NT2/D1 (cell line): ENCODE results near the gene SPOP.
"Not testable (repeated sequence)": the region's sequence is repeated elsewhere in the genome, so short reads cannot be mapped to it uniquely, and the experiment has no call there.

Experiments
- DNase-seq: peaks from one replicate; pipeline ENCODE4 v3.0.0-alpha.2; 2011; ENCODE audit warnings: low read depth, low spot score
- H3K27me3 ChIP-seq: 2 replicates; pipeline ENCODE4 v1.6.0; 2011; ENCODE audit warnings: mild to moderate bottlenecking; ENCODE audit not compliant: insufficient read length, insufficient read depth
- H3K36me3 ChIP-seq: 2 replicates; pipeline ENCODE4 v1.6.1; 2011; ENCODE audit warnings: mild to moderate bottlenecking, low read length, mixed read lengths; ENCODE audit not compliant: insufficient read depth, insufficient read length
- H3K4me1 ChIP-seq: 2 replicates; pipeline ENCODE4 v1.5.1; 2011; ENCODE audit not compliant: insufficient read depth, insufficient read length
- H3K4me3 ChIP-seq: 2 replicates; pipeline ENCODE4 v1.5.1; 2011; ENCODE audit warnings: low read depth; ENCODE audit not compliant: insufficient read length
- H3K9ac ChIP-seq: 2 replicates; pipeline ENCODE4 v1.6.0; 2011; ENCODE audit warnings: low read depth; ENCODE audit not compliant: insufficient read length
- H3K9me3 ChIP-seq: 2 replicates; pipeline ENCODE4 v1.5.1; 2011; ENCODE audit warnings: mild to moderate bottlenecking, low read length; ENCODE audit not compliant: insufficient read depth
- SUZ12 ChIP-seq: IDR thresholded peaks from 2 replicates; pipeline ENCODE4 v1.6.1; 2011; ENCODE audit not compliant: insufficient read length, insufficient read depth; ENCODE audit errors: extremely low read depth
- YY1 ChIP-seq: IDR thresholded peaks from 2 replicates; pipeline ENCODE4 v1.6.1; 2011; ENCODE audit not compliant: insufficient read length, insufficient read depth
- ZNF274 ChIP-seq: IDR thresholded peaks from 2 replicates; pipeline ENCODE4 v1.6.1; 2011; ENCODE audit warnings: mild to moderate bottlenecking, low read depth, low read length

The SPOP gene

DNA sequence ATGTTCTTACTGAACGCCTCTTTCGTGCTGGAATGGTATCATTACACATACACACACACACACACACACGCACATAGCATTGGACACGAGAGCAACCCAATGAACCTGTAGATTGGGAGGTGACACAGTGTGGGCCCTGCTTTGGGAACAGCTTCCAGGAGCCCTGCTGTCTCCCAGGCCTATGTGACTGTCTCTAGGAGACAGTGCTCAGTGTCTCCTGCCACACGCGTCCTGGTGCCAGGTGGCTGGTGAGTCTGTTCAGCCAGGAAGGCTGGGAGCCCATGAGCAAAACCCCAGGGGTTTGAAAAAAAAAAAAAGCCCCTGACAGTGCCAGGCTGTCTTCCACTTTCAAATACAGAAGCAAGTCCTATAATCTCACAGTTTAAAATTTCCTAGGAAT is 2.4 kb upstream of the SPOP start:
- TF ChIP-seq ZNF274: no peak
- TF ChIP-seq YY1: no peak
- no peak for TF ChIP-seq SUZ12
- Histone ChIP-seq H3K4me3 (no peak overlapping the region), H3K36me3 (peaks cover 2% of the 10 kb centered on the region), H3K27me3 (no peaks in the 10 kb centered on the region), H3K9me3 (peaks cover 5% of the 10 kb centered on the region; the same call in 1 of the 2 replicates), H3K4me1 (no peaks in the 10 kb centered on the region), H3K9ac (no peak overlapping the region)
- DNase-seq: no peak

DNA sequence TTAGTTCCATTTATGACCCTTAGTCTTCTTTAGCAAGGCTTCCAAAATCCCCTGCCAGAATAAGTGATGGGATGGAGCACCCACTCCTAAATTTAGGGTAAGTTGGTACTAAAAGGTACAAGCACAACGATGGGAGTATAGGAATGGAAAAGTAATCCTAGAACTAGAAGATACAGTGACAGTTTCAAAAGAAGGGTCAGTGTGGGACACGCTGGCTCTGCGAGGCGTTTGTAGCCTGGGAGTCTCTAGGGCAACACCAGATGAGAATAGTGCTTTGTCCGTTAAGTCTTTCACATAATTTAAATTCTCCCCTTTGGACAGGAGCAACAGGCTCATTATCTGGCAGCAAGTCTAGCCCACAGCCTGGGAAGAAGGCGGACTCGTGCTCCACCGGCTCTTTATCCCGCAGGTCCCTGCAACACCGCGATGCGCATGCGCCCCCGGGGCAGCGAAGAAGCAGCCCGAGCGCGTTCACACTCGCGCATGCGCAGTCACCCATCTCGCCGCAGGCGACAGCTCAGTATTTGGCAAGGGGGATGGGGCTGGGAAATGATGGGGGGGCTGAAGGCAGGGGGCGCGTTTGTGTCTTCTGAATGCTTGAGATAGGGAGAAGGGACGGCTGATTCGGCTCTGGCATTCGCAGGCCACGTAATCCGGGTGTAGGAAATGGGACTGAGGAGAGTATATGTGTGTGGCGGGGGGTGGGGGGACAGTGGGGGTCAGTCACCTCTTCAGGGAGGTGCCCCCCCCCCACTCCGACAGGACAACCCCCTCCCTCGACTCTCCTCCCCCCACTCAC is 564 bp downstream of the SPOP start:
- no peak for TF ChIP-seq ZNF274
- no peak for TF ChIP-seq YY1
- TF ChIP-seq SUZ12: no peak
- Histone ChIP-seq H3K27me3 (no peaks in the 10 kb centered on the region), H3K36me3 (peaks cover 11% of the 10 kb centered on the region), H3K4me1 (no peaks in the 10 kb centered on the region), H3K9me3 (peaks cover 5% of the 10 kb centered on the region; the same call in 1 of the 2 replicates), H3K4me3 (peak overlapping the region; percentile 48), H3K9ac (peak overlapping the region; percentile 86)
- DNase-seq: peak; percentile 81

DNA sequence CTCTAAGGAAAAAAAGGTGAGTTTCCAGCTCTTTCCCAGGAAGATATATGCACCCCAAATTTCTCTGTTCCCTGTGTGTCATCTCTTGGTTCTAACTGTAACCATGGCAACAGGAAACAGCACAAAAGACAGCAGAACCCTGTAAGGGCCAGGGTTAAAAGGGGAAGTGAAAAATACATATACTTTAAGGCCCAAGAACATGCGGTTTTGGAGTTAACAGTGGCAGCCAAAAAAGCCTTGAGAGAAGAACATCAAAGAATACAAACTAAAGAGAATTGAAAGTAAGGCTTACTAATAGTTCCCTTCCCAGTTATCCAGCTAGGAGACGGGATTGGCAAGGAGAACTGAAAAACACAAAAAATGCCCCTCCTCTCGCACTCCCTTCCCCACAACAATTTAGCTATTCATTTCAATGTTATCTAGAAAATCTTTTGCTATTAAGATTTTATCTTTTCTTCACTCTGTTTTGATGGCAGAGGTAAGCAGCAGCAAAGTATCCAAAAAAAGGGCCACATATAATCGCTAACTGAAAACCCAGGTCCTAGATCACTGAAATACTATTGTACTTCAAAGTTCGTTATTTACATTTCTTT is 1.5 kb downstream of the SPOP start:
- H3K9ac ChIP-seq: peak overlapping the region; percentile 86
- peaks cover 5% of the 10 kb centered on the region; the same call in 1 of the 2 replicates for H3K9me3 ChIP-seq
- DNase-seq: no peak
- peak overlapping the region; percentile 48 for H3K4me3 ChIP-seq
- TF ChIP-seq SUZ12: no peak
- TF ChIP-seq YY1: no peak
- no peaks in the 10 kb centered on the region for H3K27me3 ChIP-seq
- peaks cover 11% of the 10 kb centered on the region for H3K36me3 ChIP-seq
- H3K4me1 ChIP-seq: no peaks in the 10 kb centered on the region

- peaks cover 11% of the 10 kb centered on the region for H3K36me3 ChIP-seq
- H3K27me3 ChIP-seq: no peaks in the 10 kb centered on the region
- H3K4me1 ChIP-seq: no peaks in the 10 kb centered on the region
- peaks cover 5% of the 10 kb centered on the region; the same call in 1 of the 2 replicates for H3K9me3 ChIP-seq
- TF ChIP-seq YY1 (no peak), SUZ12 (no peak), ZNF274 (no peak)
- no peak overlapping the region for H3K9ac ChIP-seq
- no peak overlapping the region for H3K4me3 ChIP-seq
- DNase-seq: no peak
Measured at GRCh38 chr17:49674507-49674906, 3.4 kb downstream of the SPOP start.

DNA sequence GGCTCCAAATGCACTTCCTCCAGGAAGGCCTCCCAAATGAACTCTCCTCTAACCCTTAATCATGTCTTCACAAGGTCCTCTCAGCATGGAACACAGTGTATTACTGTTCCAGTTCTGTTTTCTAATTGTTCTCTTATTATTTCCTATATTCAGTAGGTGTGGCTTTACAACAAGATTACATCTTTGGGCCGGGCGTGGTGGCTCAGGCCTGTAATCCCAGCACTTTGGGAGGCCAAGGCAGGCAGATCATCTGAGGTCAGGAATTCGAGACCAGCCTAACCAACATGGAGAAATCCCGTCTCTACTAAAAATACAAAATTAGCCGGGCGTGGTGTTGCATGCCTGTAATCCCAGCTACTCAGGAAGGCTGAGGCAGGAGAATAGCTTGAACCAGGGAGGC is 4.2 kb downstream of the SPOP start:
- not testable (repeated sequence) for H3K9ac ChIP-seq, H3K27me3 ChIP-seq, H3K4me3 ChIP-seq, H3K4me1 ChIP-seq, H3K9me3 ChIP-seq, DNase-seq
- H3K36me3 ChIP-seq: peaks cover 11% of the 10 kb centered on the region

GRCh38 chr17:49670641-49671040 is 7.3 kb downstream of the SPOP start:
- Histone ChIP-seq H3K9me3 (no peaks in the 10 kb centered on the region), H3K4me1 (no peaks in the 10 kb centered on the region), H3K27me3 (no peaks in the 10 kb centered on the region), H3K9ac (no peak overlapping the region), H3K4me3 (no peak overlapping the region), H3K36me3 (peaks cover 11% of the 10 kb centered on the region)
- no peak for DNase-seq
- TF ChIP-seq ZNF274 (no peak), YY1 (no peak), SUZ12 (no peak)

- Histone ChIP-seq H3K27me3 (no peaks in the 10 kb centered on the region), H3K9ac (no peak overlapping the region), H3K36me3 (peaks cover 8% of the 10 kb centered on the region), H3K4me3 (no peak overlapping the region), H3K4me1 (no peaks in the 10 kb centered on the region), H3K9me3 (no peaks in the 10 kb centered on the region)
- DNase-seq: no peak
- no peak for TF ChIP-seq SUZ12
- no peak for TF ChIP-seq YY1
- TF ChIP-seq ZNF274: no peak
Measured at GRCh38 chr17:49670002-49670401, 7.9 kb downstream of the SPOP start.
